GM18499 (cell line): ENCODE measurements around the gene AEBP2.
A peak's percentile ranks its signal among the peaks of the same experiment; 100 is the strongest.
"Not testable (repeated sequence)": the region's sequence is repeated elsewhere in the genome, so short reads cannot be mapped to it uniquely, and the experiment has no call there.

Source experiments
- ATAC-seq: cut with Tn5 transposase; IDR thresholded peaks from one replicate; pipeline ENCODE4 v1.9.1; 2021; ENCODE audit warnings: moderate number of reproducible peaks; ENCODE audit not compliant: insufficient read depth, unreplicated experiment

AEBP2 gene

DNA sequence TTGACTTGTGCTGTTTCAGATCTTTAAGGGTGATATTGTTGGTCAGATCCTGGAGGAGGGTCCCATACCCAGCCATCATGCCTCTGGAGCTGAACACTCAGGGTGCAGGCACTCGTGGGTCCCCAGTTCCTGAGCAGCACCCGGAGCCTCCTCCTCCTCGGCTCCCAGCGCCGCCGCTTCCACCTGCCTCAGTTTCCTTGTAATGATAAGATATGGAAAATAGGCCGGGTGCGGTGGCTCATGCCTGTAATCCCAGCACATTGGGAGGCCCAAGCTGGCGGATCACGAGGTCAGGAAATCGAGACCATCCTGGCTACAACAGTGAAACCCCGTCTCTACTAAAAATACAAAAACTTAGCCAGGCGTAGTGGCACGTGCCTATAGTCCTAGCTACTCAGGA is 20.2 kb upstream of the AEBP2 start:
- no peak for ATAC-seq

- ATAC-seq: no peak
These were observed 17.6 kb upstream of the AEBP2 start for GRCh38 chr12:19421503-19422282.

- ATAC-seq: no peak
These were observed 15.9 kb upstream of the AEBP2 start for GRCh38 chr12:19423166-19423930.

- no peak for ATAC-seq
These were observed 11.0 kb upstream of the AEBP2 start for GRCh38 chr12:19428246-19428645.

DNA sequence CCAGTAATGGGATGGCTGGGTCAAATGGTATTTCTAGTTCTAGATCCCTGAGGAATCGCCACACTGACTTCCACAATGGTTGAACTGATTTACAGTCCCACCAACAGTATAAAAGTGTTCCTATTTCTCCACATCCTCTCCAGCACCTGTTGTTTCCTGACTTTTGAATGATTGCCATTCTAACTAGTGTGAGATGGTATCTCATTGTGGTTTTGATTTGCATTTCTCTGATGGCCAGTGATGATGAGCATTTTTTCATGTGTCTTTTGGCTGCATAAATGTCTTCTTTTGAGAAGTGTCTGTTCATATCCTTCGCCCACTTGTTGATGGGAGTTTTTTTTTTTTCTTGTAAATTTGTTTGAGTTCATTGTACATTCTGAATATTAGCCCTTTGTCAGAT is 9.8 kb upstream of the AEBP2 start:
- not testable (repeated sequence) for ATAC-seq

DNA sequence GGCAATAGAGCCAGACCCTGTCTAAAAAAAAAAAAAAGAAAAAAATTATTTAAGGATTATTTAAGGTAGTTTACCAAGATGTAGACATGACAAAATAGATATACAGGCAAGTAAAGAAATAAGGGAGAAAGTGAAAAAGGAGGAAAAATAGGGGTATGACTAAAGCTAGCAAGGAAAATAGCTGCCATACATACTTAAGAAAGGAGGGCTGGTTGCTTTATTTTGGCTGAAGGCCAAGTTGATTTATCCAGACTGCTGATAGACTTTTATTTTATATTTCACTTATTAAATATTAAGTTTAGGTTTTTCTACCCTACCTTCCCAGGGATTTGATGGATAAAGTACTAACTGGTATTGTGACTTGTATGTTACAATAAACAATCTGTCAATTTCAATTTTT is 8.3 kb upstream of the AEBP2 start:
- no peak for ATAC-seq

DNA sequence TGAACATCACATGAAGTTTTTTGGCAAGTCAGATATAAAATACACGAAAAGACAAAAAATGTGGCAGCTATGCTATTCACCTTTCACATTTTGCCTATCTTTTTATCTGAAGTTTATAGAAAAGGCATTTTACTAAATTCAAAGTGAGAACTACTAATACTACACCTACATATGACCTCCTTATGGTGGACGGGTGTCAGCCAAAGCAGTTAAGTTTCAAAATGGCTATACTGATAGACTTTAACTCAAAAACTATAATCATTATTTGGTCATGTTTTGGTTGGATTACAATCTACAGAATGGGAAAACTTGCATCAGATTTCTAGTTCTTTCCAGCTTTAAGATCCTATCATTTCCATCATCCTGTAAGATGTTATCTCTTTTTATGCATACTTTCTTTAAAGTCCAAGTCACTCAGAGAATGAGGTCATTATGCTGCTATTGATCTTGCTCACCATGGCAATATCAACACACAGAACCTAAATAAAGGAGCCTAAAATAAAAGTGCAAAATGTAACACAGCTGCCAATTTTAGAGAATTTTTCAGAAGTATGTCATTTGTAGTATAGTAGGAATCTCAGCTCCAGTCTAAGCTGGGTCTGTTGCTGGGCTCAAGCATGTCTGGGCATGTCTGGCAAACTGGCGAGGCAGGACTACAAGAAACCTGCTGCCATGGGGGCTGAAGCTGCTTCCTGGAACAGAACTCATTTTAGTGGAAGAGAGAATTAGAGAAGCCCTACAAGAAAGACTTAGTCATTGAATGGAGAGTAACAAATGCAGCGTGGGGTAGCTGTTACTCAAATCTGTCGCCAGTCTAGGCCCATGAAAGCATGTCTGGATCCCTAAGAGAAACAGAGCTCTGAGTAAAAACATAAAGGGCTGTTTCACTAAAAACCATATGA is 7.6 kb upstream of the AEBP2 start:
- peak; percentile 38 for ATAC-seq

DNA sequence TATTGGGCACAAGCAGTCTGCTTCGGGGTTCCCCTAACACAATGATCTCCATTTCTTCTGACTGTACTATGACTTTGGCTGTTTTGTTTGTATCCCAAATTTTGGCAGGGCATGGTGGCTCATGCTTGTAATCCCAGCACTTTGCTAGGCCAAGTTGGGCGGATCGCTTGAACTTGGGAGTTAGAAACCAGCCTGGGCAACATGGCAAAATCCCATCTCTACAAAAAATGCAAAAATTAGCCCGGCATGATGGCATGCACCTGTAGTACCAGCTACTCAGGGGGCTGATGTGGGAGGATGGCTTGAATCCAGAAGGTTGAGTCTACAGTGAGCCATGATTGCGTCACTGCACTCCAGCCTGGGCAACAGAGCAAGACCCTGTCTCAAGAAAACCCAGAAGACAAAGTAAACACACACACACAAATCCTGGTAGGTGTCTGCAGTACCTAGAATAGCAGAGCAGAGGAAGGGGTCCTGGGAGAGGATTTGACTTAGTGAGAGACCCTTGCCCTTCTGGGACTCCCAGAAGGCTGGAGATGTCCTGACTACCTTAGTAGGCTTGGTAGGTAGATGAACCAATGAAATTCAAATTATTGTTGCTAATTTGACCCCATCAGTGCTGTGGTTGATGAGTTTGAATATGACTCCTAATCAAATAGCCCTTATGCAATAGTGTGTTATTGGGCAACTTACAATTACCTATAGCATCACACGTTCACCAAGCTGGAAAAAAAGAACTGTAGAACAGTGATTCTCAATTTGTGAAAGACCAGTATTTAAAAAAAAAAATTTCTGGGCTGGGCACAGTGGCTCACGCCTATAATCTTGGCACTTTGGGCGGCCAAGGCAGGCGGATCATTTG is 6.8 kb upstream of the AEBP2 start:
- ATAC-seq: no peak

DNA sequence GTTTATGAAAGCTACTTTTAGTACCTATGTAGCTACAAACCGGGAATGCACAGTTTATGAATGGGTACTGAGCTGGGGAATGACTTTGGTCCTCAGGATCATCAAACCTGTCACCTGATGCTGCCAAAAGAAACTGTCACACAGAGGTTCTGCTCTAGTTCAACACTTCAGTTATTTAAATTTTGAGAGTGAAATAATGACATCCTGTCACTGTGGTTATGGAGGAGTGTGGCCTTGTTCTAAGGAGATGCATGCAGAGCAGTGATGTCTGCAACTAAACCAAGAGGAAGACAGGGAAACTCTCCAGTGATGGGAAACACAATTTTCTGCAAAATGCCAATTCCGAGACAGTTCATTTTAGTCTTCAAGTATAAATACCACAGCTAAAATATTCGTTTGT is 4.8 kb upstream of the AEBP2 start:
- no peak for ATAC-seq

DNA sequence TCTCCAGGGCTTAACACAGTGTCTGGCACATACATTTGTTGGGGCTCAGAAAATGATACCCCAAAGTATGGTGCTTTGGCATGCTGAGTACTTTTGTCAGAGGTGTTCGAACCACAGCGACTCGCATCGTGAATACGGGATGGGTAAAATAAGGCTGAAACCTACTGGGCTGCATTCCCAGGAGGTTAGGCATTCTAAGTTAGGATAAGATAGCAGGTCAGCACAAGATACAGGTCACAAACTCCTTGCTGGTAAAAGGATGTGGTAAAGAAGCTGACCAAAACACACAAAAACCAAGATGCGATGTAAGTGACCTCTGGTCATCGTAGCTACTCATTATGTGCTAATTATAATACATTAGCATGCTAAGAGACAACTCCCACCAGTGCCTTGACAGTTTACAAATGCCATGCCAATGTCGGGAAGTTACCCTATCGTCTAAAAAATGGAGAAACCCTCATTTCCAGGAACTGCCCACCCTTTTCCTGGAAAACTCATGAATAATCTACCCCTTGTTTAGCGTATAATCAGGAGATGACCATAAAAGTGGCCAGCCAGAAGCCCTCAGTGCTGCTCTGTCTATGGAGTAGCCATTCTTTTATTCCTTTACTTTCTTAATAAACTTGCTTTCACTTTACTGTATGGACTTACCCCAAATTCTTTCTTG is 3.3 kb upstream of the AEBP2 start:
- no peak for ATAC-seq

DNA sequence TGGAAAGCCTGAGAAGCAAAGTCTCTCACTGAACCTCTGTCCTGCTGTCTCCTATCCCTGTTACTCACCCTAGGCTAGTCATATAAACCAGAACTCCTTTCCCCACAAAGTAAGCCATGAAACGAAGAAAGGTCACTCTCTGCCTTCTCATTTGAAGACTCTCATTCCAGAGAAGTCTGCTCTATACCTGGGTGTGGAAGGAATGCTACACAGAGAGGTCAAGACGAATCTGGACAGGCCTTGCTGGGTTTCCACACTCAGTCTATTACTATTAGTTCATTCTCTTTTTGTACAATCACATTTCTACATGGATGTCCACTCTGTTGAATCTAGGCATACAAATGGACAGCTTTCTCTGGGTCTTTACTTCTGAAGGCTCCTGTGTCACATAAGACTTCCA is 2.4 kb upstream of the AEBP2 start:
- ATAC-seq: no peak

DNA sequence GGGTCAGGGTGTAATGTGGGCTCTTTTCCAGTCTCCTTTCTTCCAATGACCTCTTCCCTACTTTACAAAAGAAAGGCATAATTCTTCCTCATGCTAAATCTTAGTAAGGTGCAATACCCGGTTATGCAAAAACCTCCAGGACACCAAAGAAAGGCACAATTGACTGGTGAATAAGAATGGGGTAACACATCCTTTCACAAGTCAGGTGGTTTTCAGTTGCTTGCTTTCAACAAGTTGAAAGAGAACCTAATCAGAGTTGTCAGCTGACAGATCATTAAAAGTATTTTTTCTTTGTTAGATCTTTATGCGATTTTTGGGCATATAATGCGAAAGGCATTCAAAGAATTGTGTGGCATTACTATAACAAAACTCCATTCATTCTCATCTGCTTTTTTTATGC is 1.3 kb upstream of the AEBP2 start:
- ATAC-seq: no peak

DNA sequence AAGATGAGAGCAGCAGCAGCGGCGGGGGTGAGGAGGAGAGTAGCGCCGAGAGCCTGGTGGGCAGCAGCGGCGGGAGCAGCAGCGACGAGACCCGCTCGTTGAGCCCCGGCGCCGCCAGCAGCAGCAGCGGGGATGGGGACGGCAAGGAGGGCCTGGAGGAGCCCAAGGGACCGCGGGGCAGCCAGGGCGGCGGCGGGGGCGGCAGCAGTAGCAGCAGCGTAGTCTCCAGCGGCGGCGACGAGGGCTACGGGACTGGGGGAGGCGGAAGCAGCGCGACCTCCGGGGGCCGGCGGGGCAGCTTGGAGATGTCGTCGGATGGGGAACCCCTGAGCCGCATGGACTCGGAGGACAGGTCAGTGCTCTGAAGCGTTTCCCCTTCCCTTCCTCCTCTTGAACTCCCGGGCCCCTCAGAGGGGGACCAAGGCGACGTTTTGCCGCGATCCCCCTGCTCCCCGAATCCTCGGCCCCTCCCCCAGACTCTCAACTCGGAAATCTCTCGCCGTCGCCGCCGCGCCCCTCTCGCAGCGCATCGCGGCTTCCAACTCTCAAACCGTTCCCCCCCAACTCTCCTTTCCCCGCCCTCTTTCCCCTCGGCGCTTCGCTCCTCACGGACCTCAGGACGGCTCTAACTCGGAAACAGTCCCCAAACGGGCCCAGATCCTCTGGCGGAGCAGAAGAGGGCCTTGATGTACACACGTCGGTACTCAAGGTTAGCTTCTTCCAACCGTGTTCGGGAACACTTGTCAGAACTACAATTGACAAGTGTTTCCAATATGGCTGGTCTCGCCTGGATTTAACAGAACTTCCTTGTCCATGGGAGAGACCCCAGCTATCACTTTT is 947 bp downstream of the AEBP2 start:
- ATAC-seq: peak; percentile 17

DNA sequence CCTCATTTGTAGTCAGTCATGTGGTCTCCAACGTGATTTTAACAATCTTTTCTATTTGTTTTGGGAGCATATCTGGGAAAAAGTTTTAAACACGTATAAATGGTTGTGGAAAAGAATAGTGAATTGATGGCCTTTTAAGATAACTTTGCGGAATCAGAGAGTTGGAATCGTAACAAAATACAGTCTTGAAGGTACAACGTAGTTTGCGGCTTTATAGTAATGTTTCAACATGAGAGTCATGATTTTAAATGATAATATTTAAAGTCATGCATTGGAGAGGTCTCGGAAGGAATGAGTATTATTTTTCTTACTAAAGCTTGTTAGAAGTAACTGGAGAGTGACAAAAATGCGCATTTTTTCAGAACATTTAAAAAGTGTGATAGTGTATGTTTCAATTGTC is 1.6 kb downstream of the AEBP2 start:
- ATAC-seq: no peak

- ATAC-seq: no peak
These were observed 4.3 kb downstream of the AEBP2 start for GRCh38 chr12:19443585-19443984.

GRCh38 chr12:19444097-19444496 is 4.8 kb downstream of the AEBP2 start:
- ATAC-seq: no peak

GRCh38 chr12:19447386-19447785 is 8.1 kb downstream of the AEBP2 start:
- ATAC-seq: no peak

- no peak for ATAC-seq
These were observed 10.5 kb downstream of the AEBP2 start for GRCh38 chr12:19449814-19450213.

- no peak for ATAC-seq
These were observed 11.1 kb downstream of the AEBP2 start for GRCh38 chr12:19450362-19450761.
